Peyer's patch (tissue), 4 donors: ENCODE measurements around the gene PRR5L.

Experiments used
- POLR2A ChIP-seq, 2 donors: fragments of 450-650 bp; IDR thresholded peaks; one replicate each; pipeline ENCODE4 v1.5.1; 2017; ENCODE audit warnings: antibody characterized with exemption in 2 of 2, mild to moderate bottlenecking in 2 of 2, moderate library complexity in 2 of 2
- TF ChIP-seq, protein P1 (sequence below), 6 experiments: fragments of 450-650 bp in 4 of 6; fragments of 200-600 bp in 2 of 6; sonication (generic) in 1 of 6; IDR thresholded peaks; one replicate each; pipeline ENCODE4 v1.5.1; 2017 to 2019; ENCODE audit warnings: antibody characterized with exemption in 6 of 6, mild to moderate bottlenecking in 3 of 6, moderate library complexity in 1 of 6

DNA sequence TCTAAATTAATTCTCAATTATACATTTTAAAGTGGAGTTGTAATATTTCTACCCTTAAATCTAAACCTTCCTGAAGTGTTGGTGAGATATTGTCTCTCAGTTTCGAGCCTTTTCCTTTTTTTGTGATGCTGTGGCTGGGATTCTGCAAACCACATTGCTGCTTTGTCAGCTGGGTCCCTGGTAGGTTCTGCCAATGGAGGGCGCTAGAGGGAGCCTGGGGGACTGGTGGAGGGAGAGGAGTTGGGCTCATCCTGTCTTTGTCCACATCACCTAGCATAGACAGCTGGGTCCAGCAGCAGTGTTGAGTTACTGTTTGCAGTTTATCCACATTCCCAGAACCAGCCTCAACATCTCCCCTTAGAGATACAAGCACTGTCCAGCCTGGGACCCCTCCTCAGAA lies 173.0 kb downstream of the PRR5L start:
- TF ChIP-seq, protein P1, sequence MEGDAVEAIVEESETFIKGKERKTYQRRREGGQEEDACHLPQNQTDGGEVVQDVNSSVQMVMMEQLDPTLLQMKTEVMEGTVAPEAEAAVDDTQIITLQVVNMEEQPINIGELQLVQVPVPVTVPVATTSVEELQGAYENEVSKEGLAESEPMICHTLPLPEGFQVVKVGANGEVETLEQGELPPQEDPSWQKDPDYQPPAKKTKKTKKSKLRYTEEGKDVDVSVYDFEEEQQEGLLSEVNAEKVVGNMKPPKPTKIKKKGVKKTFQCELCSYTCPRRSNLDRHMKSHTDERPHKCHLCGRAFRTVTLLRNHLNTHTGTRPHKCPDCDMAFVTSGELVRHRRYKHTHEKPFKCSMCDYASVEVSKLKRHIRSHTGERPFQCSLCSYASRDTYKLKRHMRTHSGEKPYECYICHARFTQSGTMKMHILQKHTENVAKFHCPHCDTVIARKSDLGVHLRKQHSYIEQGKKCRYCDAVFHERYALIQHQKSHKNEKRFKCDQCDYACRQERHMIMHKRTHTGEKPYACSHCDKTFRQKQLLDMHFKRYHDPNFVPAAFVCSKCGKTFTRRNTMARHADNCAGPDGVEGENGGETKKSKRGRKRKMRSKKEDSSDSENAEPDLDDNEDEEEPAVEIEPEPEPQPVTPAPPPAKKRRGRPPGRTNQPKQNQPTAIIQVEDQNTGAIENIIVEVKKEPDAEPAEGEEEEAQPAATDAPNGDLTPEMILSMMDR (IDR thresholded peaks at IDR 0.05) = no peak
- no peak for TF ChIP-seq POLR2A (IDR thresholded peaks at IDR 0.05)
